ENCODE results near the gene GSK3A. TPM values are rescaled to one million over a fixed set of nuclear protein-coding genes. Genes with fewer than 3 reads are reported as not detected.
A peak's percentile ranks its signal among the peaks of the same experiment; 100 is the strongest.

The GSK3A gene
- total and polyA plus RNA-seq, 7 donors, result 17.4 to 49.5 (median 28.5) TPM

DNA sequence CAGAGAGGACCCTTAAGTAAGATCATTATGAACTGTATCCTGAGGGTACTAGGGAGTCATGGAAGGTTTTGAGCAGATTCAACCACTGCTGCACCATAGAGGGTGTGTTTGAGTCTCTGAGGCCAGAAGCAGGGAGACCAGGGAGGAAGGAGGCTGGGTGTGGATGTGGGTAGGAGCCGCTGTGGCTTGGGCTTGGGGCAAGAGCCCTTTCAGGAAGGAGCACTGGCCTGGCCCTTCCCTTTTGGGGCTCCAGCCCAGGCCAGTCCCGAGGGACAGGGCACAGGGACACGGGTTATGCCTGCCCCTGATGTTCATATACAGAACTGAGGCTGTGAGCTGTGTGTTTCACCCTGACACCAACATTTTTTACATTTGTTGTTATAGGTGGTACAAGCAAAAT is 33.9 kb upstream of the GSK3A start:
- DNase-seq, result no peak
- H3K36me3 ChIP-seq, result peaks cover 16 to 34% (median 21%) of the 10 kb centered on the region in 4 donors
- peak overlapping the region; percentile 94 to 99 (median 96) for H3K27ac ChIP-seq
- TF ChIP-seq, protein P1, sequence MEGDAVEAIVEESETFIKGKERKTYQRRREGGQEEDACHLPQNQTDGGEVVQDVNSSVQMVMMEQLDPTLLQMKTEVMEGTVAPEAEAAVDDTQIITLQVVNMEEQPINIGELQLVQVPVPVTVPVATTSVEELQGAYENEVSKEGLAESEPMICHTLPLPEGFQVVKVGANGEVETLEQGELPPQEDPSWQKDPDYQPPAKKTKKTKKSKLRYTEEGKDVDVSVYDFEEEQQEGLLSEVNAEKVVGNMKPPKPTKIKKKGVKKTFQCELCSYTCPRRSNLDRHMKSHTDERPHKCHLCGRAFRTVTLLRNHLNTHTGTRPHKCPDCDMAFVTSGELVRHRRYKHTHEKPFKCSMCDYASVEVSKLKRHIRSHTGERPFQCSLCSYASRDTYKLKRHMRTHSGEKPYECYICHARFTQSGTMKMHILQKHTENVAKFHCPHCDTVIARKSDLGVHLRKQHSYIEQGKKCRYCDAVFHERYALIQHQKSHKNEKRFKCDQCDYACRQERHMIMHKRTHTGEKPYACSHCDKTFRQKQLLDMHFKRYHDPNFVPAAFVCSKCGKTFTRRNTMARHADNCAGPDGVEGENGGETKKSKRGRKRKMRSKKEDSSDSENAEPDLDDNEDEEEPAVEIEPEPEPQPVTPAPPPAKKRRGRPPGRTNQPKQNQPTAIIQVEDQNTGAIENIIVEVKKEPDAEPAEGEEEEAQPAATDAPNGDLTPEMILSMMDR (IDR thresholded peaks at IDR 0.05), result no peak
- WGBS, 2 donors, result 76 to 78% methylated on average over 3 of the region's 3 CpGs
- intact Hi-C loops (cut with DNase I), result no loop called here
- no peaks in the 10 kb centered on the region for H3K27me3 ChIP-seq
- H3K4me3 ChIP-seq, result no peak overlapping the region
- no peaks in the 10 kb centered on the region for H3K9me3 ChIP-seq
- H3K4me1 ChIP-seq, result peaks cover 0 to 72% (median 57%) of the 10 kb centered on the region in 4 donors

DNA sequence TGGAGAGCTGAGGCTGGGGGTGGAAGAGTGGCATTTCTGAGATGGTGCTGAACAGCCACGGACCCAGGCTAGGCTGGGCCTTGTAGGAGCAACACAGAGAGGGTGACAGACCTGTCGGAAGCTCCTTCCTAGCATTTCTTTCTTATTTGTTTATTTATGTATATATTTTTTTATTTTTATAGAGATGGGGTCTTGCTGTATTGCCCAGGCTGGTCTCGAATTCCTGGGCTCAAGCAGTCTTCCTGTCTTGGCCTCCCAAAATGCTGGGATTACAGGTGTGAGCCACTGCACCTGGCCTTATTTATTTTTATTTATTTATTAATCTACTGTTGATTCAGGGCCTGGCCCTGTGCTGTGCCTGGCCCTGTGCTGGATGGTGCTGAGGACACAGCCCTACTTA is 33.1 kb upstream of the GSK3A start:
- H3K4me1 ChIP-seq, result peaks cover 0 to 72% (median 60%) of the 10 kb centered on the region in 4 donors
- no peak for TF ChIP-seq EP300 (IDR thresholded peaks at IDR 0.05)
- no peak for TF ChIP-seq POLR2AphosphoS5 (IDR thresholded peaks at IDR 0.05)
- no peak for TF ChIP-seq POLR2A (IDR thresholded peaks at IDR 0.05)
- TF ChIP-seq, protein P1 (IDR thresholded peaks at IDR 0.05), result no peak
- H3K4me3 ChIP-seq, result no peak overlapping the region
- intact Hi-C loops (cut with DNase I), result no loop called here
- no peak for DNase-seq
- peaks cover 16 to 34% (median 21%) of the 10 kb centered on the region in 4 donors for H3K36me3 ChIP-seq
- H3K9me3 ChIP-seq, result no peaks in the 10 kb centered on the region
- H3K27ac ChIP-seq, result peak overlapping the region in 2 of 4 donors; percentile 94 to 99
- 95% methylated on average over 3 of the region's 3 CpGs for WGBS, 2 donors
- no peaks in the 10 kb centered on the region for H3K27me3 ChIP-seq

DNA sequence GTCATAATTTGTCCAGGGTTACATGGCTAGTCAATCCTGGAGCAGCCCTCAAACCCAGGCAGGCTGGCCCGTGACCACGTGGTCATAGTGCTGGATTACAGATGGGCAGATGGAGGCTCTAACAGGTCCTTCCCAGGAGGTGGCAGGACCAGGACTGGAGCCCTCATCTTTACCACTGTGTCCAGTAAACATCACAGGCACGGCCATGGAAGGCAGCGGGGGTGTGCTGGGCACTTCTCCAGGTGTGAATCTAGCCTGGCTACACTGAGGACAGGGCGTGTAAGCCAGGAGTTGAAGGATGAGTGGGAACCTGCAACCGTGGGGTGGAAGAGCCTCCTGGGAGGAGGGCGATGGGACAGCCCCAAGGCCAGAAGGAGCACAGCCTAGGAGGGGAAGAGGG is 32.7 kb upstream of the GSK3A start:
- TF ChIP-seq EP300 (IDR thresholded peaks at IDR 0.05) (no peak), POLR2AphosphoS5 (IDR thresholded peaks at IDR 0.05) (no peak), POLR2A (IDR thresholded peaks at IDR 0.05) (no peak)
- TF ChIP-seq, protein P1 (IDR thresholded peaks at IDR 0.05), result no peak
- Histone ChIP-seq H3K4me3 (no peak overlapping the region), H3K27me3 (no peaks in the 10 kb centered on the region), H3K9me3 (no peaks in the 10 kb centered on the region), H3K4me1 (peaks cover 0 to 74% (median 64%) of the 10 kb centered on the region in 4 donors), H3K27ac (peak overlapping the region in 2 of 4 donors; percentile 5 to 99), H3K36me3 (peaks cover 16 to 34% (median 21%) of the 10 kb centered on the region in 4 donors)
- WGBS, 2 donors, result 63 to 81% methylated on average over 7 of the region's 7 CpGs
- intact Hi-C loops (cut with DNase I), result no loop called here
- DNase-seq, result no peak

DNA sequence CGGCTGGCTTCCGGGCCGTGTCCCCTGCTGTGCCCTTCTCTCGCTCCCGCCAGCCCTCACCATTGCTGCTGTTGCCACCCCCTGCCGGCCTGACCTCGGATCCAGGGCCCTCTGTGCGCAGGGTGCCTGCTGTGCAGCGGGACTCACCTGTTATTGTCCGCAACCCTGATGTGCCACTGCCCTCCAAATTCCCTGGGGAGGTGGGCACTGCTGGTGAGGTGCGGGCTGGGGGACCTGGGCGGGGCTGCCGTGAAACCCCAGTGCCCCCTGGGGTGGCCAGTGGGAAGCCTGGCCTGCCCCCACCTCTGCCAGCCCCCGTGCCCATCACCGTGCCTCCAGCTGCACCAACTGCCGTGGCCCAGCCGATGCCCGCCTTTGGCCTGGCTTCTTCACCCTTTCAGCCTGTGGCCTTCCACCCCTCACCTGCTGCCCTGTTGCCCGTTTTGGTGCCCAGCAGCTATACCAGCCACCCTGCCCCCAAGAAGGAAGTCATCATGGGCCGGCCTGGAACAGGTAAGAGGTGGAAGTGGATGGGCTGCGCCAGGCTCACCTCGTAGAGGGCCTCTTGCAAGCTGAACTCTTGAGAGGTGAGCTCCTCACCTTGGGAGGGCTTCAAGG is 31.8 kb upstream of the GSK3A start:
- Histone ChIP-seq H3K27me3 (no peaks in the 10 kb centered on the region), H3K36me3 (peaks cover 16 to 34% (median 21%) of the 10 kb centered on the region in 4 donors), H3K4me3 (no peak overlapping the region), H3K9me3 (no peaks in the 10 kb centered on the region), H3K4me1 (peaks cover 0 to 72% (median 63%) of the 10 kb centered on the region in 4 donors), H3K27ac (peak overlapping the region in 1 of 4 donors; percentile 99)
- 95 to 96% methylated on average over 22 of the region's 22 CpGs for WGBS, 2 donors
- intact Hi-C loops (cut with DNase I), result no loop called here
- no peak for TF ChIP-seq EP300 (IDR thresholded peaks at IDR 0.05)
- TF ChIP-seq, protein P1 (IDR thresholded peaks at IDR 0.05), result no peak
- TF ChIP-seq POLR2AphosphoS5 (IDR thresholded peaks at IDR 0.05), result no peak
- no peak for TF ChIP-seq POLR2A (IDR thresholded peaks at IDR 0.05)
- DNase-seq, result peak; percentile 64
